Lower leg skin (tissue), 3 donors: Measurements from ENCODE around the gene OSTN.

Experiments used
- POLR2A ChIP-seq, 2 donors: fragments of 450-650 bp; IDR thresholded peaks; one replicate each; pipeline ENCODE4 v1.6.1; 2016 to 2017; ENCODE audit warnings: antibody characterized with exemption in 2 of 2, mild to moderate bottlenecking in 1 of 2, moderate library complexity in 1 of 2
- TF ChIP-seq, protein P1 (sequence below), 3 donors: fragments of 450-650 bp; IDR thresholded peaks; one replicate each; pipeline ENCODE4 v1.5.1; 2016; ENCODE audit warnings: antibody characterized with exemption in 3 of 3, mild to moderate bottlenecking in 3 of 3, moderate library complexity in 2 of 3

DNA sequence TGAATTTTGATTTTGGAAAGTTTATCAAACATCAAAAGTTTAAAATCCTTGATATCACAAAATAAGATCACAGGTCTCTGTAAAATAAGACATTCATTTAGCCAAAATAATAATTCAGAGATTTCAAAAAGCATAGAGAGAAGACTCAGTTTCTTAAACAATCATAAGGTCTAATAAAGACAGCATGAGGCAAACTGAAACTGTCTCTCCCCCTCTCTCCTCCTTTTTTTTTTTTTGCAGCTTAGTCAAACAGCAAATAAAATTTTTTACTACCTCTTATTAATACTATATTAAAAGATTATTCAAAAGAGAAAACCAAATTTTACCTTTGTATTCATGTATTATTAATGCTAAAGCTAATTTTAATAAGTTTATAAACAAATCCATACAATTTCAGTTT lies 57.4 kb downstream of the OSTN start:
- no peak for TF ChIP-seq POLR2A (IDR thresholded peaks at IDR 0.05)
- TF ChIP-seq, protein P1, sequence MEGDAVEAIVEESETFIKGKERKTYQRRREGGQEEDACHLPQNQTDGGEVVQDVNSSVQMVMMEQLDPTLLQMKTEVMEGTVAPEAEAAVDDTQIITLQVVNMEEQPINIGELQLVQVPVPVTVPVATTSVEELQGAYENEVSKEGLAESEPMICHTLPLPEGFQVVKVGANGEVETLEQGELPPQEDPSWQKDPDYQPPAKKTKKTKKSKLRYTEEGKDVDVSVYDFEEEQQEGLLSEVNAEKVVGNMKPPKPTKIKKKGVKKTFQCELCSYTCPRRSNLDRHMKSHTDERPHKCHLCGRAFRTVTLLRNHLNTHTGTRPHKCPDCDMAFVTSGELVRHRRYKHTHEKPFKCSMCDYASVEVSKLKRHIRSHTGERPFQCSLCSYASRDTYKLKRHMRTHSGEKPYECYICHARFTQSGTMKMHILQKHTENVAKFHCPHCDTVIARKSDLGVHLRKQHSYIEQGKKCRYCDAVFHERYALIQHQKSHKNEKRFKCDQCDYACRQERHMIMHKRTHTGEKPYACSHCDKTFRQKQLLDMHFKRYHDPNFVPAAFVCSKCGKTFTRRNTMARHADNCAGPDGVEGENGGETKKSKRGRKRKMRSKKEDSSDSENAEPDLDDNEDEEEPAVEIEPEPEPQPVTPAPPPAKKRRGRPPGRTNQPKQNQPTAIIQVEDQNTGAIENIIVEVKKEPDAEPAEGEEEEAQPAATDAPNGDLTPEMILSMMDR (IDR thresholded peaks at IDR 0.05), result no peak
